ENCODE measurements around the gene TMEM39A. TPM values are rescaled to one million over a fixed set of nuclear protein-coding genes. Genes with fewer than 3 reads are reported as not detected.

TMEM39A gene
- total and polyA plus RNA-seq, 10 of the 15 experiments (the other 5 are each of a cell fraction or from before 2014, with no cell fraction given) = 10.8 to 44.7 (median 33.2) TPM

DNA sequence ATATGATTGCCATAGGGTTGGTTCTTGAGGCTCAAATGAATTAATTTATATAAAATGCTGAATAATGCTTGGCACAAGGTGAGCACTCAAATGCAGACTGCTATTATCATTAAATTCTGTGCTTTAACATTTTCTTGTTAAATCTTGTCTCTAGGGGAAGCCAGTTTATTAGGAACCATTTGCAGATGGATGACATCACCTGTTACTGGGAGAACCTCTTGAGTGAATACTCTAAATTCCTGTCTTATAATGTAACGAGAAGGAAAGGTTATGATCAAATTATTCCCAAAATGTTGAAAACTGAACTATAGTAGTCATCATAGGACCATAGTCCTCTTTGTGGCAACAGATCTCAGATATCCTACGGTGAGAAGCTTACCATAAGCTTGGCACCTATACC, 28.7 kb upstream of the TMEM39A start:
- SMC1A ChIA-PET (ENCODE audit: uncharacterized antibody, unreplicated experiment) = interaction anchor here (0.8 kb wide), 1 partner anchor 19 kb away, joined by 3 read pairs; no protein-coding TSS in a partner anchor
- Histone ChIP-seq H3K4me3 (no peak overlapping the region), H2AFZ (ENCODE audit: control insufficient read depth, low read depth, low read length) (no peak overlapping the region), H3K27me3 (replicated peaks in 1 of 2; ENCODE audit: control insufficient read depth in 2 of 2, insufficient read depth in 2 of 2, low read length in 1 of 2) (no peaks in the 10 kb centered on the region), H3K36me3 (ENCODE audit: control insufficient read depth in 2 of 2, insufficient read depth in 2 of 2, low read length in 1 of 2) (peaks cover 0 to 21% of the 10 kb centered on the region in 2 experiments; a peak in 3 of 4 replicates), H3K79me2 (ENCODE audit: control insufficient read depth, insufficient read depth, low read length) (no peaks in the 10 kb centered on the region), H4K20me1 (ENCODE audit: control insufficient read depth, insufficient read depth) (no peaks in the 10 kb centered on the region), H3K9ac (ENCODE audit: control insufficient read depth, insufficient read depth, low read length) (no peak overlapping the region), H3K4me1 (ENCODE audit: control insufficient read depth, insufficient read depth, low read length) (no peaks in the 10 kb centered on the region), H3K4me2 (ENCODE audit: control insufficient read depth, insufficient read depth) (no peak overlapping the region), H3K9me3 (replicated peaks; ENCODE audit: control insufficient read depth, insufficient read depth, low read length) (no peaks in the 10 kb centered on the region), H3K27ac (ENCODE audit: control insufficient read depth, insufficient read depth) (no peak overlapping the region)
- no peak for DNase-seq (ENCODE audit: low read depth, low spot score)
- RAD21 ChIA-PET (ENCODE audit: unreplicated experiment) = interaction anchor here (1.4 kb wide), 1 partner anchor 9 kb away, joined by 4 read pairs; no protein-coding TSS in a partner anchor
- POLR2A ChIA-PET = no interaction called here
- TF ChIP-seq HDAC6 (IDR thresholded peaks at IDR 0.05; ENCODE audit: unreplicated experiment) = no peak
- TF ChIP-seq, protein P1, sequence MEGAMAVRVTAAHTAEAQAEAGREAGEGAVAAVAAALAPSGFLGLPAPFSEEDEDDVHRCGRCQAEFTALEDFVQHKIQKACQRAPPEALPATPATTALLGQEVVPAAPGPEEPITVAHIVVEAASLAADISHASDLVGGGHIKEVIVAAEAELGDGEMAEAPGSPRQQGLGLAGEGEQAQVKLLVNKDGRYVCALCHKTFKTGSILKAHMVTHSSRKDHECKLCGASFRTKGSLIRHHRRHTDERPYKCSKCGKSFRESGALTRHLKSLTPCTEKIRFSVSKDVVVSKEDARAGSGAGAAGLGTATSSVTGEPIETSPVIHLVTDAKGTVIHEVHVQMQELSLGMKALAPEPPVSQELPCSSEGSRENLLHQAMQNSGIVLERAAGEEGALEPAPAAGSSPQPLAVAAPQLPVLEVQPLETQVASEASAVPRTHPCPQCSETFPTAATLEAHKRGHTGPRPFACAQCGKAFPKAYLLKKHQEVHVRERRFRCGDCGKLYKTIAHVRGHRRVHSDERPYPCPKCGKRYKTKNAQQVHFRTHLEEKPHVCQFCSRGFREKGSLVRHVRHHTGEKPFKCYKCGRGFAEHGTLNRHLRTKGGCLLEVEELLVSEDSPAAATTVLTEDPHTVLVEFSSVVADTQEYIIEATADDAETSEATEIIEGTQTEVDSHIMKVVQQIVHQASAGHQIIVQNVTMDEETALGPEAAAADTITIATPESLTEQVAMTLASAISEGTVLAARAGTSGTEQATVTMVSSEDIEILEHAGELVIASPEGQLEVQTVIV (IDR thresholded peaks at IDR 0.05; ENCODE audit: borderline replicate concordance, partially characterized antibody) = no peak
- TF ChIP-seq SIN3A (IDR thresholded peaks at IDR 0.05; ENCODE audit: low read depth, low read length) = no peak
- TF ChIP-seq ZNF217 (IDR thresholded peaks at IDR 0.05) = no peak
- TF ChIP-seq GATAD2B (conservative IDR thresholded peaks at IDR 0.05; ENCODE audit: low read depth) = no peak
- no peak for TF ChIP-seq SUPT20H (IDR thresholded peaks at IDR 0.05; ENCODE audit: borderline replicate concordance, control insufficient read depth, low read depth, low read length)
- TF ChIP-seq NFYB (IDR thresholded peaks at IDR 0.05; ENCODE audit: insufficient read depth, low read depth, low read length) = no peak
- TF ChIP-seq RFX5 (IDR thresholded peaks at IDR 0.05; ENCODE audit: low read depth, low read length) = peak; percentile 93
- TF ChIP-seq TAF1 (IDR thresholded peaks at IDR 0.05; ENCODE audit: borderline replicate concordance, low read depth, low read length) = no peak
- TF ChIP-seq IRF4 (IDR thresholded peaks at IDR 0.05; ENCODE audit: low read depth, low read length) = no peak
- TF ChIP-seq CREM (IDR thresholded peaks at IDR 0.05; ENCODE audit: low read depth) = peak; percentile 64
- no peak for TF ChIP-seq SUZ12 (IDR thresholded peaks at IDR 0.05; ENCODE audit: unreplicated experiment)
- peak; percentile 56; the same call in 1 of the 2 replicates for TF ChIP-seq CREB1 (IDR thresholded peaks at IDR 0.05; ENCODE audit: low read depth)
- intact Hi-C loops (cut with micrococcal nuclease; ENCODE audit: unreplicated experiment) = no loop called here
- no TSS peak for BruUV-seq (replicated peaks)
- no peak for ATAC-seq
- 80% methylated on average over 2 of the region's 2 CpGs for WGBS (ENCODE audit: insufficient coverage, insufficient replicate concordance, low lambda C conversion rate, missing lambda C conversion rate)
- in situ Hi-C loops (cut with MboI) = no loop called here
- no peak for FAIRE-seq
- CTCF ChIA-PET = no interaction called here

Data from GM12878 (cell line).